ENCODE data around the gene CLDND1. TPM values are rescaled to one million over a fixed set of nuclear protein-coding genes. Genes with fewer than 3 reads are reported as not detected.

CLDND1 gene
- total and polyA plus RNA-seq, 9 donors, result 61.3 to 86.0 (median 76.1) TPM

- Histone ChIP-seq H3K36me3 (ENCODE audit: control insufficient read depth, insufficient read depth, low read length) (peaks cover 2% of the 10 kb centered on the region), H3K4me1 (ENCODE audit: control insufficient read depth, insufficient read depth, low read length) (peaks cover 5% of the 10 kb centered on the region), H3K9me3 (replicated peaks; ENCODE audit: control insufficient read depth, low read depth, low read length) (no peaks in the 10 kb centered on the region), H3K4me3 (ENCODE audit: low read length) (no peak overlapping the region), H3K27me3 (ENCODE audit: control insufficient read depth, insufficient read depth, low read length) (peaks cover 4% of the 10 kb centered on the region), H3K27ac (ENCODE audit: low read length) (no peak overlapping the region)
- WGBS (ENCODE audit: insufficient coverage), result 83% methylated on average over 1 of the region's 6 CpGs
- DNase-seq, result no peak
These were observed 2.8 kb upstream of the CLDND1 start for GRCh38 chr3:98525494-98525893.

- H3K4me3 ChIP-seq (ENCODE audit: low read length), result peak overlapping the region; percentile 80
- peaks cover 5% of the 10 kb centered on the region for H3K4me1 ChIP-seq (ENCODE audit: control insufficient read depth, insufficient read depth, low read length)
- H3K27me3 ChIP-seq (ENCODE audit: control insufficient read depth, insufficient read depth, low read length), result no peaks in the 10 kb centered on the region
- 0% methylated on average over 4 of the region's 16 CpGs for WGBS (ENCODE audit: insufficient coverage)
- peak; percentile 76 for DNase-seq
- peaks cover 12% of the 10 kb centered on the region for H3K36me3 ChIP-seq (ENCODE audit: control insufficient read depth, insufficient read depth, low read length)
- peak overlapping the region; percentile 98 for H3K27ac ChIP-seq (ENCODE audit: low read length)
- no peaks in the 10 kb centered on the region for H3K9me3 ChIP-seq (replicated peaks; ENCODE audit: control insufficient read depth, low read depth, low read length)
These were observed 682 bp downstream of the CLDND1 start for GRCh38 chr3:98521897-98522543.

DNA sequence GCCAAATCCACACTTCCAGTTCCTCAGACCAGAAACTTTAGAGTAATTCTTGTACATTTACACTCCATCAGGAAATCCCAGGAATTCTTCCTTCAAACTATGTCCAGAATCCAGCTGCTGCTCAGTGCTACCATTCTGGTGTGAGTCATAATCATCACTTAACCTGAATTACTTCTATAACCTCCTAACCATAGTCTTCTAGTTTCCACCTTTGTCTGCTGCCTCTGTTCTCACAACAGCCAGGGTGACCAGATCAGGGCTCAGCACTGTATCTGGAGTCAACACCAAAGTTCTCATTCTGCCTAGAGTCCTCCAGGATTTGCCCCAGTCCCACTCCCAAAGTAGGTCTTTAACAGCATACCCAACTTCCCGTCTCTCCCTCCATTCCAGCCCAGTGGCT, 3.4 kb downstream of the CLDND1 start:
- Histone ChIP-seq H3K9me3 (replicated peaks; ENCODE audit: control insufficient read depth, low read depth, low read length) (no peaks in the 10 kb centered on the region), H3K36me3 (ENCODE audit: control insufficient read depth, insufficient read depth, low read length) (peaks cover 18% of the 10 kb centered on the region), H3K4me3 (ENCODE audit: low read length) (no peak overlapping the region), H3K27me3 (ENCODE audit: control insufficient read depth, insufficient read depth, low read length) (no peaks in the 10 kb centered on the region), H3K4me1 (ENCODE audit: control insufficient read depth, insufficient read depth, low read length) (peaks cover 5% of the 10 kb centered on the region), H3K27ac (ENCODE audit: low read length) (no peak overlapping the region)
- WGBS (ENCODE audit: insufficient coverage), result 100% methylated on average over 1 of the region's 1 CpG
- no peak for DNase-seq

DNA sequence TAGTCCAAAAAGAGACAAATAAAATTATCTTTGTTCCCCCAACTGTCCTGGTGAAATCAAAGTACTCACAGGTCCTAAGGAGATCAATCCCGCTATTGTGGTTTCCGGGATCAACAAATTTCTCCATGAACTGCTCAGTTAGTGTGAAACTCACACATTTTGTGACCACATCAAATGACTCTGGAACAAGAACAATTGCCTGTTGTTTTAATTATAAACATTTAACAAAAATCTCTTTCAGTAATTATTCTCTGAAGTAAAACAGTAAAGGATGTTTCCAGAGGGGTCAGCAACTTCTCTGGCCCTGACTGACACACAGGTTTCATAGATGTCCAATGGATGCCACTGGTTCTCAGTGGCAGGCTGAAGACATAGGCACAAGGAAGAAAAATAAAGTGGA, 3.9 kb downstream of the CLDND1 start:
- no peak for DNase-seq
- H3K27ac ChIP-seq (ENCODE audit: low read length), result no peak overlapping the region
- no peak overlapping the region for H3K4me3 ChIP-seq (ENCODE audit: low read length)
- no CpG with 5 or more reads among the region's 2 CpGs for WGBS (ENCODE audit: insufficient coverage)
- H3K9me3 ChIP-seq (replicated peaks; ENCODE audit: control insufficient read depth, low read depth, low read length), result no peaks in the 10 kb centered on the region
- H3K36me3 ChIP-seq (ENCODE audit: control insufficient read depth, insufficient read depth, low read length), result peaks cover 18% of the 10 kb centered on the region
- H3K27me3 ChIP-seq (ENCODE audit: control insufficient read depth, insufficient read depth, low read length), result no peaks in the 10 kb centered on the region
- peaks cover 5% of the 10 kb centered on the region for H3K4me1 ChIP-seq (ENCODE audit: control insufficient read depth, insufficient read depth, low read length)

GRCh38 chr3:98514948-98515347, 7.8 kb downstream of the CLDND1 start:
- Histone ChIP-seq H3K27ac (ENCODE audit: low read length) (no peak overlapping the region), H3K9me3 (replicated peaks; ENCODE audit: control insufficient read depth, low read depth, low read length) (no peaks in the 10 kb centered on the region), H3K27me3 (ENCODE audit: control insufficient read depth, insufficient read depth, low read length) (no peaks in the 10 kb centered on the region), H3K4me1 (ENCODE audit: control insufficient read depth, insufficient read depth, low read length) (no peaks in the 10 kb centered on the region), H3K36me3 (ENCODE audit: control insufficient read depth, insufficient read depth, low read length) (peaks cover 16% of the 10 kb centered on the region), H3K4me3 (ENCODE audit: low read length) (no peak overlapping the region)
- no CpG with 5 or more reads among the region's 1 CpG for WGBS (ENCODE audit: insufficient coverage)
- no peak for DNase-seq

DNA sequence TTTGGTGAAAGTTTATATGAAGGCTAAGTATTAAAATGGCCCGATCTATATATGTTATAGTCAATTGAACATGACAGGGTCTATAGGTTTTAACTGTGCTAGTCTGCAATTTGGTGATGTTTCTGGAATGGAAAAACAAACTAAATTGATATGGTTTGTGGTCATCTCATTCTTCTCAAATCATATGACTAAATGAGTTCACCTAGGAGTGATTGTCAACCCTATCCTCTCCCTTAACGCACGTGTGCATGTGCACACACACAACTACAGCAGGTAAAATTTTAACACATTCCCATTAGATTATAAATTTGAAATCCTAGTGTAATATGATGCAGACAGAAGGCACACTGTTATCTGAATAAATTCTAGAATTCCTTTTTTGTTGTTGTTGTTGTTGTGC, 9.0 kb downstream of the CLDND1 start:
- WGBS (ENCODE audit: insufficient coverage), result no CpG with 5 or more reads among the region's 3 CpGs
- Histone ChIP-seq H3K27ac (ENCODE audit: low read length) (no peak overlapping the region), H3K27me3 (ENCODE audit: control insufficient read depth, insufficient read depth, low read length) (no peaks in the 10 kb centered on the region), H3K4me3 (ENCODE audit: low read length) (no peak overlapping the region), H3K4me1 (ENCODE audit: control insufficient read depth, insufficient read depth, low read length) (no peaks in the 10 kb centered on the region), H3K9me3 (replicated peaks; ENCODE audit: control insufficient read depth, low read depth, low read length) (no peaks in the 10 kb centered on the region), H3K36me3 (ENCODE audit: control insufficient read depth, insufficient read depth, low read length) (peaks cover 6% of the 10 kb centered on the region)
- DNase-seq, result no peak

DNA sequence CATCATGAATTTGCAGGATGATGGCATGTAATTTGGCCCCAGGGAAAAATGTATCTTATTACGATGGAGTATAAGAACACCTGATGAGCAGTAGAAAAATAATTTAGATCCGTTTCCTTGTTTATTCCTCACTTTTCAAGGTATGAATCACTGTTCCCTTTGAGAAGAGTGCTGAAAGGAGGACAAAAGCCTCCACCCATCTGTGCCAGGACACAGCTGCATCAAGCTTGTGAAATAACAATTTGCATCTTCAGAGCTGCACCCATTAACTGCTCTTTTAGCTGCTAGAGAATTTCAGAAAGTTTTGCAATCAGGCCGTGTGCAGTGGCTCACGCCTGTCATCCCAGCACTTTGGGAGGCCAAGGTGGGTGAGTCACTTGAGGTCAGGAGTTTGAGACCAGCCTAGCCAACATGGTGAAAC, 9.6 kb downstream of the CLDND1 start:
- Histone ChIP-seq H3K27me3 (ENCODE audit: control insufficient read depth, insufficient read depth, low read length) (no peaks in the 10 kb centered on the region), H3K4me1 (ENCODE audit: control insufficient read depth, insufficient read depth, low read length) (no peaks in the 10 kb centered on the region), H3K4me3 (ENCODE audit: low read length) (no peak overlapping the region), H3K36me3 (ENCODE audit: control insufficient read depth, insufficient read depth, low read length) (peaks cover 6% of the 10 kb centered on the region), H3K27ac (ENCODE audit: low read length) (no peak overlapping the region), H3K9me3 (replicated peaks; ENCODE audit: control insufficient read depth, low read depth, low read length) (no peaks in the 10 kb centered on the region)
- DNase-seq, result no peak
- no CpG with 5 or more reads among the region's 4 CpGs for WGBS (ENCODE audit: insufficient coverage)

- no peak for DNase-seq
- H3K27ac ChIP-seq (ENCODE audit: low read length), result no peak overlapping the region
- H3K9me3 ChIP-seq (replicated peaks; ENCODE audit: control insufficient read depth, low read depth, low read length), result no peaks in the 10 kb centered on the region
- no peak overlapping the region for H3K4me3 ChIP-seq (ENCODE audit: low read length)
- H3K4me1 ChIP-seq (ENCODE audit: control insufficient read depth, insufficient read depth, low read length), result no peaks in the 10 kb centered on the region
- H3K36me3 ChIP-seq (ENCODE audit: control insufficient read depth, insufficient read depth, low read length), result peaks cover 6% of the 10 kb centered on the region
- no peaks in the 10 kb centered on the region for H3K27me3 ChIP-seq (ENCODE audit: control insufficient read depth, insufficient read depth, low read length)
- WGBS (ENCODE audit: insufficient coverage), result no CpG with 5 or more reads among the region's 4 CpGs
These were observed 10.1 kb downstream of the CLDND1 start for GRCh38 chr3:98512576-98512975.

DNA sequence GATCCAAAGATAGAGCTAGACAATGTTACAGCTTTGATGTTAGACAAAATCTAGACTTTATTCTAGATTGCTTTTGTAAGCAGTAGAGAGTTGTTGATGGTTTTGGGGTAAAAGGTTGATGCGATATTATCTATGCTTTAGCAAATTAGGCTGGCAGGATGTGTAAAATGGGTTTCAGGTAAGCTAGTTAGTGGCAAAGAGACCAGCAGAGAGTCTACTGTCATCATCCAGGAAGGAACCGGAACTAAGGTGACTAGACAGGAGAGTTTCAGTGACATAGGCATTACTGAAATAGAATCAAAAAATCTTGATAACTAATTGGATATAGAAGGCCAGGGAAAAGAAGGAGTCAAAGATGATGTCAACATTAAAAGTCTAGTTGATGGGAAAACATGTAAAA, 14.1 kb downstream of the CLDND1 start:
- no peaks in the 10 kb centered on the region for H3K27me3 ChIP-seq (ENCODE audit: control insufficient read depth, insufficient read depth, low read length)
- H3K27ac ChIP-seq (ENCODE audit: low read length), result no peak overlapping the region
- no peaks in the 10 kb centered on the region for H3K9me3 ChIP-seq (replicated peaks; ENCODE audit: control insufficient read depth, low read depth, low read length)
- WGBS (ENCODE audit: insufficient coverage), result 90% methylated on average over 2 of the region's 2 CpGs
- no peak for DNase-seq
- H3K36me3 ChIP-seq (ENCODE audit: control insufficient read depth, insufficient read depth, low read length), result no peaks in the 10 kb centered on the region
- no peak overlapping the region for H3K4me3 ChIP-seq (ENCODE audit: low read length)
- no peaks in the 10 kb centered on the region for H3K4me1 ChIP-seq (ENCODE audit: control insufficient read depth, insufficient read depth, low read length)

DNA sequence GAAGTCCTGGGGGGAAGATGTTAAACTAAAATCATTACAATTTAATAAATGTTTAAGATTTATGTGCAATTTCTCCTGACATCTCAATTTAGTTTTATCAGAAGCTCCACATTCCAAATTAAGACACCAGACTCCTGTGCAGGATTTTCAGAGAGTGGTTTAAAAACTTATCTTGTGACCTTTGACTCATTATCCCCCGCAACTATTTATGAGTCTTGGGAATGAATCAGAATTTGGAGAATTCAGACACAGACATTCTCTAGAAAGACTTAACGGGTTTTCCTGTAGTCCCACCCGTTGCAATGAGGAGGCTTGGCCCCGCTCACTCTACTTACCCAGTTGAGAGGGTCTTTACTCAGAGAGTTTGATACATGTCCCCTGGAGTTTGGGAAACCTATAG, 18.2 kb downstream of the CLDND1 start:
- Histone ChIP-seq H3K36me3 (ENCODE audit: control insufficient read depth, insufficient read depth, low read length) (no peaks in the 10 kb centered on the region), H3K4me3 (ENCODE audit: low read length) (no peak overlapping the region), H3K9me3 (replicated peaks; ENCODE audit: control insufficient read depth, low read depth, low read length) (no peaks in the 10 kb centered on the region), H3K27me3 (ENCODE audit: control insufficient read depth, insufficient read depth, low read length) (no peaks in the 10 kb centered on the region), H3K27ac (ENCODE audit: low read length) (no peak overlapping the region), H3K4me1 (ENCODE audit: control insufficient read depth, insufficient read depth, low read length) (no peaks in the 10 kb centered on the region)
- no peak for DNase-seq
- no CpG with 5 or more reads among the region's 4 CpGs for WGBS (ENCODE audit: insufficient coverage)

Data from muscle of leg (tissue), 11 donors.